Gastroesophageal sphincter (tissue), 4 donors: ENCODE data around the gene TIMM23. TPM values are rescaled to one million over a fixed set of nuclear protein-coding genes. Genes with fewer than 3 reads are reported as not detected.
"Not testable (repeated sequence)": the region's sequence is repeated elsewhere in the genome, so short reads cannot be mapped to it uniquely, and the experiment has no call there.

Experiments used
- ATAC-seq: fragments of 150-250 bp; one replicate; pipeline ENCODE4 v1.9.1; 2016; ENCODE audit warnings: mild to moderate bottlenecking, moderate library complexity
- H3K27ac ChIP-seq, 4 donors: fragments of 200-600 bp; sonication (generic) in 3 of 4; 1 replicate in 3 of 4; 2 replicates in 1 of 4; pipeline ENCODE4 v1.5.1; 2016 to 2019
- H3K27me3 ChIP-seq: fragments of 200-600 bp; sonication (generic); one replicate; pipeline ENCODE4 v1.5.1; 2019
- H3K36me3 ChIP-seq, 2 donors: fragments of 200-600 bp; sonication (generic); one replicate each; pipeline ENCODE4 v1.5.1; 2019; ENCODE audit warnings: control low read depth in 1 of 2
- H3K4me1 ChIP-seq, 3 donors: fragments of 200-600 bp; sonication (generic); 1 replicate in 2 of 3; 2 replicates in 1 of 3; pipeline ENCODE4 v1.5.1; 2016 to 2019; ENCODE audit warnings: control low read depth in 2 of 3
- H3K4me3 ChIP-seq, 2 donors: fragments of 200-600 bp; sonication (generic); one replicate each; pipeline ENCODE4 v1.5.1; 2019; ENCODE audit warnings: mild to moderate bottlenecking in 1 of 2, moderate library complexity in 1 of 2
- H3K9me3 ChIP-seq, 3 donors: fragments of 200-600 bp; sonication (generic); one replicate each; pipeline ENCODE4 v1.5.1; 2017 to 2019; ENCODE audit warnings: control low read depth in 2 of 3
- CTCF ChIP-seq, 4 experiments: fragments of 200-600 bp in 2 of 4; fragments of 450-650 bp in 2 of 4; sonication (generic) in 1 of 4; IDR thresholded peaks; one replicate each; pipeline ENCODE4 v1.5.1; 2017 to 2019; ENCODE audit warnings: antibody characterized with exemption in 4 of 4, mild to moderate bottlenecking in 2 of 4, moderate library complexity in 2 of 4
- EP300 ChIP-seq: sonication (generic); formaldehyde crosslinking; IDR thresholded peaks from one replicate; pipeline ENCODE4 v1.6.1; 2017; ENCODE audit warnings: antibody characterized with exemption, mild to moderate bottlenecking
- POLR2A ChIP-seq, 2 donors: fragments of 450-650 bp; IDR thresholded peaks; one replicate each; pipeline ENCODE4 v1.6.1; 2017; ENCODE audit warnings: antibody characterized with exemption in 2 of 2, mild to moderate bottlenecking in 2 of 2, moderate library complexity in 1 of 2
- POLR2AphosphoS5 ChIP-seq: sonication (generic); formaldehyde crosslinking; IDR thresholded peaks from one replicate; pipeline ENCODE4 v1.6.1; 2017; ENCODE audit warnings: antibody characterized with exemption
- WGBS, 2 donors: methylation state at CpG; one replicate each; pipeline ENCODE4 v1.1.5; 2018; ENCODE audit warnings: low coverage in 1 of 2; 5-methylcytosine and 5-hydroxymethylcytosine counted together
- total RNA-seq, 4 donors: library from RNA; depleted of rRNA; stranded (reverse); fragments of >200 nt; gene quantifications; one replicate each; pipeline ENCODE4 v1.1.0, GENCODE V29; 2016

Gene TIMM23
- total RNA-seq, 4 donors from 2014 or later, result 56.8 to 80.9 (median 64.5) TPM

- TF ChIP-seq POLR2A (IDR thresholded peaks at IDR 0.05) (no peak), POLR2AphosphoS5 (no peak), CTCF (IDR thresholded peaks at IDR 0.05) (no peak), EP300 (no peak)
- Histone ChIP-seq H3K27me3 (peaks cover 39% of the 10 kb centered on the region), H3K4me1 (no peaks in the 10 kb centered on the region), H3K27ac (no peak overlapping the region), H3K9me3 (no peaks in the 10 kb centered on the region), H3K4me3 (no peak overlapping the region), H3K36me3 (no peaks in the 10 kb centered on the region)
- no peak for ATAC-seq
- WGBS, 2 donors, result 52 to 56% methylated on average over 4 of the region's 4 CpGs
Measured at GRCh38 chr10:46042527-46042926, 70.2 kb downstream of the TIMM23 start.

- 72 to 73% methylated on average over 4 to 6 of the region's 7 CpGs for WGBS, 2 donors
- no peak for ATAC-seq
Measured at GRCh38 chr10:46046261-46046660, 74.0 kb downstream of the TIMM23 start, which contains the start of gene MSMB. Gene MSMB (minus strand): TSS chr10:46046269. CDS start chr10:46046237, 32 bp downstream.

GRCh38 chr10:46048152-46048551 is 75.9 kb downstream of the TIMM23 start:
- Histone ChIP-seq H3K4me3 (no peak overlapping the region), H3K27me3 (peaks cover 42% of the 10 kb centered on the region), H3K4me1 (no peaks in the 10 kb centered on the region), H3K27ac (no peak overlapping the region), H3K9me3 (no peaks in the 10 kb centered on the region), H3K36me3 (no peaks in the 10 kb centered on the region)
- TF ChIP-seq EP300, result no peak
- no peak for TF ChIP-seq POLR2AphosphoS5
- TF ChIP-seq CTCF (IDR thresholded peaks at IDR 0.05), result no peak
- TF ChIP-seq POLR2A (IDR thresholded peaks at IDR 0.05), result no peak
- ATAC-seq, result no peak
- 35 to 40% methylated on average over 1 to 2 of the region's 2 CpGs for WGBS, 2 donors

More at GRCh38 chr10:46046261-46046660, 74.0 kb downstream of the TIMM23 start, which contains the start of gene MSMB:
- Histone ChIP-seq H3K4me3 (no peak within 1 kb of the TSS), H3K36me3 (no peaks in the 10 kb centered on the region), H3K27me3 (peaks cover 42% of the 10 kb centered on the region), H3K4me1 (no peaks in the 10 kb centered on the region), H3K9me3 (no peaks in the 10 kb centered on the region), H3K27ac (no peak within 1 kb of the TSS)
- no peak for TF ChIP-seq EP300
- no peak for TF ChIP-seq POLR2AphosphoS5
- TF ChIP-seq POLR2A (IDR thresholded peaks at IDR 0.05), result no peak
- no peak for TF ChIP-seq CTCF (IDR thresholded peaks at IDR 0.05)

- H3K36me3 ChIP-seq, H3K4me3 ChIP-seq, H3K4me1 ChIP-seq, H3K27ac ChIP-seq, H3K9me3 ChIP-seq, ATAC-seq: not testable (repeated sequence)
- 89 to 93% methylated on average over 3 to 9 of the region's 11 CpGs for WGBS, 2 donors
- peaks cover 36% of the 10 kb centered on the region for H3K27me3 ChIP-seq
Measured at GRCh38 chr10:46049497-46049831, 77.2 kb downstream of the TIMM23 start.

GRCh38 chr10:46050941-46051623 is 78.8 kb downstream of the TIMM23 start:
- Histone ChIP-seq H3K27me3 (peaks cover 32% of the 10 kb centered on the region), H3K27ac (no peak overlapping the region), H3K36me3 (no peaks in the 10 kb centered on the region), H3K4me1 (no peaks in the 10 kb centered on the region), H3K4me3 (no peak overlapping the region), H3K9me3 (no peaks in the 10 kb centered on the region)
- ATAC-seq, result no peak
- TF ChIP-seq POLR2A (IDR thresholded peaks at IDR 0.05) (no peak), POLR2AphosphoS5 (no peak), CTCF (IDR thresholded peaks at IDR 0.05) (no peak), EP300 (no peak)
- 57 to 61% methylated on average over 7 to 11 of the region's 11 CpGs for WGBS, 2 donors
